ENCODE measurements around the gene CERS4. TPM values are rescaled to one million over a fixed set of nuclear protein-coding genes. Genes with fewer than 3 reads are reported as not detected.
A peak's percentile ranks its signal among the peaks of the same experiment; 100 is the strongest.

The CERS4 gene
- total and polyA plus RNA-seq, 2 donors (not counting 1 experiment from before 2014, with no cell fraction given): 104 to 125 TPM

DNA sequence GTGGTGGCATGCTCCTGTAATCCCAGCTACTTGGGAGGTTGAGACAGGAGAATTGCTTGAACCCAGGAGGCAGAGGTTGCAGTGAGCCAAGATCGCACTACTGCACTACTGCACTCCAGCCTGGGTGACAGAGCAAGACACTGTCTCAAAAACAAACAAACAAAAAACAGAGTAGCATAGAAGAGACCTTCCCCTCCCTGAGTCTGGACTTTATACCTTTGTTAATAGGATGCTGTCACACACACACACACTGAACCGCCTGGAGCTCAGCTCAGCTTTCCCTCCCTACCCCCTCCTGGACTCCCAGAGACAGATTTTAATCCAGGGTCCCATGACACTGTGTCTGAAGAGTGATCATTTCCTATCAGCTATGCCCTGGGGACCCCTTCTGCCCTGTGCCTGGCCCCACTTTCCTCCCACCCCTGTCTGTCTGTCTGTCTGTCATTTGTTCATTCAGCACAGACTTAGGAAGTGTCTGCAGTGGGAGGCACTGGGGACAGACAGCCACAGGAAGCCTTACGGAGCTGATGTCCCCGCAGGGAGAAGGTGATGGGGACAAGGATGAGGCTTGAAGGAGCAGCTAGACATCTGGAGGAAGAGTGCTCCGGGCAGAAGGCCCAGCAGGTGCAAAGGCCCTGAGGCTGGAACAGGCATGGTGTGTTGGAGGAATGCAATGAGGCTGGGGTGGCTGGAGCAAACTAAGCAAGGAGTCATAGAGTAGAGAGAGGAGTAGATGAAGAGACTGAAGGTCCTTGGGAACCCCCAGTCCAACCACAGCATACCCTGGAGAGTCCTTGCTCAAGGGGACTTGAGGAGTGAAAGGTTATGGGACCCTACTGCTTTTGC, 4.9 kb downstream of the CERS4 start:
- Mint-ChIP-seq H3K4me3 (peak overlapping the region; percentile 59), H3K27me3 (no peaks in the 10 kb centered on the region), H3K27ac (peak overlapping the region; percentile 85), H3K9me3 (ENCODE audit: insufficient read depth) (no peaks in the 10 kb centered on the region), H3K4me1 (peaks cover 58% of the 10 kb centered on the region)
- ATAC-seq (ENCODE audit: low read depth) (no peak), DNase-seq (no peak)
- POLR2A ChIA-PET: interaction anchor here (0.5 to 0.9 kb wide), 2 partner anchors 19 to 30 kb away, joined by 3 to 9 read pairs; no protein-coding TSS in a partner anchor
- Histone ChIP-seq H3K9me3 (ENCODE audit: control extremely low read depth in 1 of 3, control insufficient read depth in 2 of 3, insufficient read depth in 1 of 3, low read length in 2 of 3) (no peaks in the 10 kb centered on the region), H3K9ac (ENCODE audit: low read length) (no peak overlapping the region), H3K27ac (ENCODE audit: low read length in 2 of 2) (peak overlapping the region in 1 of 2 donors; percentile 66), H2AFZ (ENCODE audit: insufficient read depth, low read depth, low read length, poor library complexity, severe bottlenecking) (no peak overlapping the region), H4K20me1 (ENCODE audit: control insufficient read depth, insufficient read depth, low read length, poor library complexity, severe bottlenecking) (peaks cover 75% of the 10 kb centered on the region), H3K27me3 (replicated peaks in 1 of 4; ENCODE audit: control extremely low read depth in 1 of 4, control insufficient read depth in 3 of 4, insufficient read depth in 4 of 4, low read length in 3 of 4) (no peaks in the 10 kb centered on the region), H3K4me1 (ENCODE audit: control insufficient read depth in 2 of 2, insufficient read depth in 2 of 2, low read length in 2 of 2) (peaks cover 40 to 48% of the 10 kb centered on the region in 2 donors), H3K36me3 (replicated peaks in 1 of 2; ENCODE audit: control extremely low read depth in 1 of 2, control insufficient read depth in 1 of 2, extremely low read depth in 1 of 2, insufficient read depth in 2 of 2, low read length in 1 of 2) (peaks cover 0 to 28% of the 10 kb centered on the region in 2 experiments), H3K4me2 (replicated peaks; ENCODE audit: low read depth, low read length, poor library complexity, severe bottlenecking) (peak overlapping the region; percentile 43), H3K79me2 (ENCODE audit: control insufficient read depth, insufficient read depth, low read length) (peaks cover 96% of the 10 kb centered on the region), H3K4me3 (ENCODE audit: control extremely low read depth in 1 of 5, extremely low read depth in 1 of 5, insufficient read depth in 1 of 5, low read depth in 2 of 5, low read length in 4 of 5) (no peak overlapping the region)
- WGBS (ENCODE audit: insufficient coverage): 79% methylated on average over 4 of the region's 5 CpGs
- intact Hi-C loops (cut with micrococcal nuclease): no loop called here
- CTCF ChIA-PET: interaction anchor here (1.0 to 2.2 kb wide), 2 partner anchors 24 to 55 kb away, joined by 4 to 5 read pairs; no protein-coding TSS in a partner anchor
- TF ChIP-seq, protein P1, sequence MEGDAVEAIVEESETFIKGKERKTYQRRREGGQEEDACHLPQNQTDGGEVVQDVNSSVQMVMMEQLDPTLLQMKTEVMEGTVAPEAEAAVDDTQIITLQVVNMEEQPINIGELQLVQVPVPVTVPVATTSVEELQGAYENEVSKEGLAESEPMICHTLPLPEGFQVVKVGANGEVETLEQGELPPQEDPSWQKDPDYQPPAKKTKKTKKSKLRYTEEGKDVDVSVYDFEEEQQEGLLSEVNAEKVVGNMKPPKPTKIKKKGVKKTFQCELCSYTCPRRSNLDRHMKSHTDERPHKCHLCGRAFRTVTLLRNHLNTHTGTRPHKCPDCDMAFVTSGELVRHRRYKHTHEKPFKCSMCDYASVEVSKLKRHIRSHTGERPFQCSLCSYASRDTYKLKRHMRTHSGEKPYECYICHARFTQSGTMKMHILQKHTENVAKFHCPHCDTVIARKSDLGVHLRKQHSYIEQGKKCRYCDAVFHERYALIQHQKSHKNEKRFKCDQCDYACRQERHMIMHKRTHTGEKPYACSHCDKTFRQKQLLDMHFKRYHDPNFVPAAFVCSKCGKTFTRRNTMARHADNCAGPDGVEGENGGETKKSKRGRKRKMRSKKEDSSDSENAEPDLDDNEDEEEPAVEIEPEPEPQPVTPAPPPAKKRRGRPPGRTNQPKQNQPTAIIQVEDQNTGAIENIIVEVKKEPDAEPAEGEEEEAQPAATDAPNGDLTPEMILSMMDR (IDR thresholded peaks at IDR 0.05): no peak
- no peak for TF ChIP-seq EZH2 (IDR thresholded peaks at IDR 0.05; ENCODE audit: borderline replicate concordance, insufficient read depth, low read depth, low read length, poor library complexity, severe bottlenecking)

DNA sequence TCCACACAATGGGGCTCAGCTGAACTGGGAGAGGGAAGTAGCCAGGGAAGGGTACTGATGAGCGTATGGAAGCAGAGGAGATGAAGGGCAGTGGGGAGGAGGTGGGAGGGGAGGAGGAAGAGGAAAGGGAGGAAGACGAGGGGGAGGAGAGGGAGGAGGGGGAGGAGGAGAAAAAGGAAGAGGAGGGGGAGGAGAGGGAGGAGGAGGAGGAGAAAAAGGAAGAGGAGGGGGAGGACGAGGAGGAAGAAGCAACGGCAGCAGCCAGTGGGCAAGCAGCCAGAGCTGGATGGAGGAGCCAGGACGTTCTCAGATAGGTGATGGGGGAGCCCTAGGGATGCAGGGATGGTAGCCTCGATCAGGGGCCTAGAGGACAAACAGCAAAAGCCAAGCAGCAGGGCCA, 5.6 kb downstream of the CERS4 start:
- H3K27ac ChIP-seq (ENCODE audit: low read length in 2 of 2): peak overlapping the region in 1 of 2 donors; percentile 66
- peaks cover 0 to 31% of the 10 kb centered on the region in 2 experiments for H3K36me3 ChIP-seq (replicated peaks in 1 of 2; ENCODE audit: control extremely low read depth in 1 of 2, control insufficient read depth in 1 of 2, extremely low read depth in 1 of 2, insufficient read depth in 2 of 2, low read length in 1 of 2)
- H3K27me3 Mint-ChIP-seq: no peaks in the 10 kb centered on the region
- peak overlapping the region; percentile 85 for H3K27ac Mint-ChIP-seq
- ATAC-seq (ENCODE audit: low read depth) (no peak), DNase-seq (no peak)
- 57% methylated on average over 6 of the region's 6 CpGs for WGBS (ENCODE audit: insufficient coverage)
- TF ChIP-seq EZH2 (IDR thresholded peaks at IDR 0.05; ENCODE audit: borderline replicate concordance, insufficient read depth, low read depth, low read length, poor library complexity, severe bottlenecking): no peak
- TF ChIP-seq, protein P1 (IDR thresholded peaks at IDR 0.05): no peak
- H3K4me3 ChIP-seq (ENCODE audit: control extremely low read depth in 1 of 5, extremely low read depth in 1 of 5, insufficient read depth in 1 of 5, low read depth in 2 of 5, low read length in 4 of 5): no peak overlapping the region
- H4K20me1 ChIP-seq (ENCODE audit: control insufficient read depth, insufficient read depth, low read length, poor library complexity, severe bottlenecking): peaks cover 75% of the 10 kb centered on the region
- H3K9me3 Mint-ChIP-seq (ENCODE audit: insufficient read depth): no peaks in the 10 kb centered on the region
- H3K4me2 ChIP-seq (replicated peaks; ENCODE audit: low read depth, low read length, poor library complexity, severe bottlenecking): peak overlapping the region; percentile 43
- intact Hi-C loops (cut with micrococcal nuclease): no loop called here
- no peaks in the 10 kb centered on the region for H3K9me3 ChIP-seq (ENCODE audit: control extremely low read depth in 1 of 3, control insufficient read depth in 2 of 3, insufficient read depth in 1 of 3, low read length in 2 of 3)
- CTCF ChIA-PET: no interaction called here
- H2AFZ ChIP-seq (ENCODE audit: insufficient read depth, low read depth, low read length, poor library complexity, severe bottlenecking): no peak overlapping the region
- H3K4me3 Mint-ChIP-seq: peak overlapping the region; percentile 59
- H3K4me1 Mint-ChIP-seq: peaks cover 56% of the 10 kb centered on the region
- POLR2A ChIA-PET: interaction anchor here (0.8 kb wide), 1 partner anchor 22 kb away, joined by 6 read pairs; no protein-coding TSS in a partner anchor
- H3K9ac ChIP-seq (ENCODE audit: low read length): no peak overlapping the region
- peaks cover 97% of the 10 kb centered on the region for H3K79me2 ChIP-seq (ENCODE audit: control insufficient read depth, insufficient read depth, low read length)
- no peaks in the 10 kb centered on the region for H3K27me3 ChIP-seq (replicated peaks in 1 of 4; ENCODE audit: control extremely low read depth in 1 of 4, control insufficient read depth in 3 of 4, insufficient read depth in 4 of 4, low read length in 3 of 4)
- peaks cover 40 to 47% of the 10 kb centered on the region in 2 donors for H3K4me1 ChIP-seq (ENCODE audit: control insufficient read depth in 2 of 2, insufficient read depth in 2 of 2, low read length in 2 of 2)
